ENCODE data around the gene FRAS1. TPM values are rescaled to one million over a fixed set of nuclear protein-coding genes. Genes with fewer than 3 reads are reported as not detected.

The FRAS1 gene
- total and polyA plus RNA-seq, 2 donors (not counting 3 experiments of a cell fraction or from before 2014, with no cell fraction given), result 1.4 to 3.6 TPM

DNA sequence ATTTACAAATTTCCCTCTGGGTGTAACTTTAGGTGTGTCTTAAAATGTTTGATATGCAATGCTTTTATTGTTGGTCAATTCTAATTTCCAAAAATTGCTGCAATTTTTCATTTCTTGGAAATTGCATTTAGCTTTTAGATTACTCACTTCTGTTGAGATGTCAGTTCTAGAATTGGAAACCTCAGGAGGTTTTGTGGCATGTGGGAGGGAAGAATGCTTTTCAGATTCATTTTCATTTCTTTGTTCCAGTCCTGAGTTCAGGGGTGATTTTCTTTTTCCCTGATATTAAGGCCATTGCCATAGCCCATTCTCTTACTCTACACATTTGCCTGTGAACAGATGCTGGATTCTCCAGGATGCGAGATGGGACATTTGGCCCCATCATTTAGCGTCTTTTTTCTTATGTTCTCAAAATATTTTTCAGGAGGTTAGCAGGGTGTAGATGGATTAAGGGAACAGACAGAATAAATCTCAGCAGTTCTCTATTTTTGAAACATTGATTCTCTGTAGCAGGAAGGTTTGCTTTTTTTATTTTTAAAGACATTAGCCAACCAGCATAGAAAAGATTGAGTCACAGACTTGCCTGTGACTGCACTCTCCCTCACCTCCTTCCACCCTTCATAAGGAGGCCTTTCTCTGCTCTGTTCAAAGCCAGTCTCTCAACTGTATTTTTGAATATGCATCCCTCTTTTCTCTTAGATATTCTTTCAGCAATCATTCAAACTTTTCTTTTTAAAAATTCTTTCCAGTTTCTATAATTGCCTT, 256.0 kb downstream of the FRAS1 start:
- Histone ChIP-seq H4K20me1 (replicated peaks; ENCODE audit: control insufficient read depth, extremely low read depth, insufficient read depth, low read length) (no peaks in the 10 kb centered on the region), H3K4me3 (replicated peaks in 1 of 3; ENCODE audit: insufficient read depth in 1 of 3, low read depth in 1 of 3, low read length in 3 of 3) (no peak overlapping the region), H3K9me3 (replicated peaks; ENCODE audit: control insufficient read depth, insufficient read depth, low read length) (no peaks in the 10 kb centered on the region), H3K9ac (replicated peaks; ENCODE audit: extremely low read depth, insufficient read depth, low read length) (no peak overlapping the region), H3K4me2 (ENCODE audit: insufficient read depth, low read length) (no peak overlapping the region), H2AFZ (ENCODE audit: low read depth, low read length) (no peak overlapping the region), H3K36me3 (ENCODE audit: control insufficient read depth in 2 of 2, extremely low read depth in 1 of 2, insufficient read depth in 2 of 2, low read length in 2 of 2) (no peaks in the 10 kb centered on the region), H3K27ac (ENCODE audit: insufficient read depth, low read depth, low read length) (no peak overlapping the region), H3K27me3 (ENCODE audit: control insufficient read depth in 2 of 2, insufficient read depth in 2 of 2, low read length in 2 of 2) (no peaks in the 10 kb centered on the region), H3K9me1 (replicated peaks; ENCODE audit: control insufficient read depth, extremely low read depth, insufficient read depth, low read length) (no peaks in the 10 kb centered on the region), H3K79me2 (ENCODE audit: control insufficient read depth, insufficient read depth, low read length) (no peaks in the 10 kb centered on the region), H3K4me1 (ENCODE audit: control insufficient read depth, extremely low read depth, insufficient read depth, low read length) (no peaks in the 10 kb centered on the region)
- FAIRE-seq (no peak), DNase-seq (ENCODE audit: low read depth, low spot score) (no peak)
- CTCF ChIA-PET, result no interaction called here
- BruUV-seq (replicated peaks), result no TSS peak
- TF ChIP-seq, protein P1, sequence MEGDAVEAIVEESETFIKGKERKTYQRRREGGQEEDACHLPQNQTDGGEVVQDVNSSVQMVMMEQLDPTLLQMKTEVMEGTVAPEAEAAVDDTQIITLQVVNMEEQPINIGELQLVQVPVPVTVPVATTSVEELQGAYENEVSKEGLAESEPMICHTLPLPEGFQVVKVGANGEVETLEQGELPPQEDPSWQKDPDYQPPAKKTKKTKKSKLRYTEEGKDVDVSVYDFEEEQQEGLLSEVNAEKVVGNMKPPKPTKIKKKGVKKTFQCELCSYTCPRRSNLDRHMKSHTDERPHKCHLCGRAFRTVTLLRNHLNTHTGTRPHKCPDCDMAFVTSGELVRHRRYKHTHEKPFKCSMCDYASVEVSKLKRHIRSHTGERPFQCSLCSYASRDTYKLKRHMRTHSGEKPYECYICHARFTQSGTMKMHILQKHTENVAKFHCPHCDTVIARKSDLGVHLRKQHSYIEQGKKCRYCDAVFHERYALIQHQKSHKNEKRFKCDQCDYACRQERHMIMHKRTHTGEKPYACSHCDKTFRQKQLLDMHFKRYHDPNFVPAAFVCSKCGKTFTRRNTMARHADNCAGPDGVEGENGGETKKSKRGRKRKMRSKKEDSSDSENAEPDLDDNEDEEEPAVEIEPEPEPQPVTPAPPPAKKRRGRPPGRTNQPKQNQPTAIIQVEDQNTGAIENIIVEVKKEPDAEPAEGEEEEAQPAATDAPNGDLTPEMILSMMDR (IDR thresholded peaks at IDR 0.05; ENCODE audit: extremely low read depth in 1 of 2, insufficient read depth in 1 of 2, low read depth in 1 of 2, low read length in 2 of 2), result no peak
- TF ChIP-seq EZH2 (IDR thresholded peaks at IDR 0.05; ENCODE audit: borderline replicate concordance, low read depth, low read length, severe bottlenecking) (no peak), POLR2AphosphoS5 (IDR thresholded peaks at IDR 0.05; ENCODE audit: insufficient read depth, low read depth, low read length) (no peak), POLR2A (IDR thresholded peaks at IDR 0.05; ENCODE audit: low read depth, low read length) (no peak), JUN (IDR thresholded peaks at IDR 0.05; ENCODE audit: borderline replicate concordance, insufficient read depth, insufficient read length, low read depth) (no peak), FOS (IDR thresholded peaks at IDR 0.05; ENCODE audit: borderline replicate concordance, insufficient read depth, low read length) (no peak), GATA2 (IDR thresholded peaks at IDR 0.05; ENCODE audit: insufficient read depth, insufficient read length, low read depth, low read length) (no peak), MYC (IDR thresholded peaks at IDR 0.05; ENCODE audit: low read depth, low read length) (no peak)
- TF ChIP-seq, protein P2, sequence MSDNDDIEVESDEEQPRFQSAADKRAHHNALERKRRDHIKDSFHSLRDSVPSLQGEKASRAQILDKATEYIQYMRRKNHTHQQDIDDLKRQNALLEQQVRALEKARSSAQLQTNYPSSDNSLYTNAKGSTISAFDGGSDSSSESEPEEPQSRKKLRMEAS (IDR thresholded peaks at IDR 0.05; ENCODE audit: insufficient read depth, insufficient read length), result no peak
- dilution Hi-C loops (cut with MboI; ENCODE audit: extremely low pct_ligation_motif_present, low sequenced_read_pairs), result no loop called here
- POLR2A ChIA-PET, result no interaction called here
- intact Hi-C loops (cut with micrococcal nuclease), result no loop called here

Measured in endothelial cell of umbilical vein (primary cell).